Activated B cell treated with CpG ODN at 0.5 μM for 24 hours (primary cell): Measurements from ENCODE around the gene USP24. TPM values are rescaled to one million over a fixed set of nuclear protein-coding genes. Genes with fewer than 3 reads are reported as not detected.

Source experiments
- ATAC-seq: fragments of 200-7000 bp; cut with Tn5 transposase; one replicate; pipeline ENCODE4 v1.10.0; 2021; ENCODE audit warnings: low read depth, mild to moderate bottlenecking, moderate library complexity
- CTCF ChIA-PET: fragments of 350-600 bp; sonication (Branson Sonifier 250); formaldehyde crosslinking; loops from one replicate; lab custom pipeline; 2021; ENCODE audit warnings: antibody characterized with exemption; lab: Charles Lee
- POLR2A ChIA-PET: fragments of 350-600 bp; sonication (Branson Sonifier 250); formaldehyde crosslinking; loops from one replicate; lab custom pipeline; 2021; ENCODE audit warnings: antibody characterized with exemption; lab: Charles Lee
- DNase-seq: peaks from one replicate; pipeline ENCODE4 v3.0.0; 2022
- H3K27ac Mint-ChIP-seq: one replicate; pipeline ENCODE4 v1.8.0; 2020; ENCODE audit warnings: mixed read lengths
- H3K27me3 Mint-ChIP-seq: one replicate; pipeline ENCODE4 v1.8.0; 2021; ENCODE audit warnings: mixed read lengths
- H3K36me3 Mint-ChIP-seq: one replicate; pipeline ENCODE4 v1.8.0; 2021; ENCODE audit warnings: low read depth, mixed read lengths
- H3K4me1 Mint-ChIP-seq: one replicate; pipeline ENCODE4 v1.8.0; 2021; ENCODE audit warnings: mixed read lengths
- H3K4me3 Mint-ChIP-seq: one replicate; pipeline ENCODE4 v1.8.0; 2020; ENCODE audit warnings: mild to moderate bottlenecking, mixed read lengths
- H3K9me3 Mint-ChIP-seq: one replicate; pipeline ENCODE4 v1.8.0; 2020; ENCODE audit warnings: mixed read lengths
- CTCF ChIP-seq: fragments of 200-600 bp; IDR thresholded peaks from one replicate; pipeline ENCODE4 v1.8.0; 2022; ENCODE audit warnings: antibody characterized with exemption, mild to moderate bottlenecking
- intact Hi-C: fragments of 100-400 bp; cut with micrococcal nuclease; formaldehyde crosslinking; loops from one replicate; pipeline ENCODE4 v1.15.1; 2024
- total RNA-seq: library from RNA; stranded (reverse); gene quantifications from 2 replicates; pipeline ENCODE4 v1.2.3, GENCODE V29; 2022

Gene USP24
- total RNA-seq, 1 donor from 2014 or later, result 91.4 TPM

DNA sequence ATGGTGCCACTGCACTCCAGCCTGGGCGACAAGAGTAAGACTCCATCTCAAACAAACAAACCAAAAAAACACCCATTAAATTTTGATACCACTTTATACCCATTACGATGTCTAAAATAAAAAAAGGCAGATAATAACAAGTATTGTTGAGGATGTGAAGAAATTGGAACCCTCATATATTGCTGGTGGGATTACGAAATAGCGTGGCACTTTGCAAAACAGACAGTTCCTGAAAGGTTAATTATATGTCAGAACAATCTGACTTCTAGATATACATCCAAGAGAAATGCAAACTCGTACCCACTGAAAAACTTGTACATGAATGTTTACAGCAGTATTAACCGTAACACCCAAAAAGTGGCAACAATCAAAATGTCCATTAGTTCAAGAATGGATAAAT lies 70.3 kb downstream of the USP24 start:
- Mint-ChIP-seq H3K27me3 (no peaks in the 10 kb centered on the region), H3K27ac (no peak overlapping the region), H3K4me1 (peaks cover 7% of the 10 kb centered on the region), H3K9me3 (peaks cover 4% of the 10 kb centered on the region), H3K4me3 (no peak overlapping the region), H3K36me3 (peaks cover 67% of the 10 kb centered on the region)
- no peak for DNase-seq
- ChIA-PET POLR2A (no interaction called here), CTCF (interaction anchor here (7.8 kb wide), 1 partner anchor 134 kb away, joined by 92 read pairs; no protein-coding TSS in a partner anchor)
- ATAC-seq, result no peak
- intact Hi-C loops, result loop anchor here (5.0 kb wide), 1 partner anchor 1562 kb away; no protein-coding TSS in a partner anchor
- no peak for TF ChIP-seq CTCF

- intact Hi-C loops, result loop anchor here (5.0 kb wide), 1 partner anchor 1564 kb away; no protein-coding TSS in a partner anchor
- Mint-ChIP-seq H3K4me3 (no peak overlapping the region), H3K27ac (no peak overlapping the region), H3K4me1 (peaks cover 7% of the 10 kb centered on the region), H3K27me3 (no peaks in the 10 kb centered on the region), H3K36me3 (peaks cover 75% of the 10 kb centered on the region), H3K9me3 (peaks cover 4% of the 10 kb centered on the region)
- no peak for TF ChIP-seq CTCF
- ChIA-PET POLR2A (interaction anchor here (0.8 kb wide), 1 partner anchor 134 kb away, joined by 4 read pairs; no protein-coding TSS in a partner anchor), CTCF (interaction anchor here (0.6 to 7.8 kb wide), 4 partner anchors 135 to 365 kb away, joined by 3 to 92 read pairs (median 6); no protein-coding TSS in a partner anchor)
- no peak for DNase-seq
- peak; percentile 31 for ATAC-seq
Measured at GRCh38 chr1:55143684-55144083, 71.5 kb downstream of the USP24 start.

DNA sequence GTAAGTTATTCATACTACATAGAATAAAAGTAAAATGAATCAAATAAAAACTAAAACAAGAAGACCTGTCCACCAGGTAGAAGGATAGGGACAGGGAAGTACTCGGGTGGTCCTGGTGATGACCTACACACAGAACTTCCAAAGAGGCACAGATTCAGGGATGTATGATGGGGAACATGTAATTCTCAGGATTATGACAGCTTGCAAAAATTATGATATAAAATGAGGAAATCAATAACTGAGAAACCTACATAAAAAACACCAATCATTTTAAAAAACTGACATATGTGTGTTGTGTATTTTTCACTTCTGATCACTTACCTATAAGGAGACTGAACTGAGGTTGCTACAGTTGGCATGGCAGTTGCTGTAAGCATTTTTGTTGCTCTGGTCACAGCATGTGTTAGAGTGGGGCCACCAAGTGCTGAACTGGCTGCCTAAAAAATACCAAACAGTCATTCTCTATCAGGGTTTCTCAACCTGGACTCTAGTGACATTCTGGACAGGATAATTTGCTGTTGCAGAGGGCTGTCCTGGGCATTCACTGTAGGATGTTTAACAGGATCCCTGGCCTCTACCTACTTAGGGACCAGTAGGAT lies 73.8 kb downstream of the USP24 start:
- Mint-ChIP-seq H3K27me3 (no peaks in the 10 kb centered on the region), H3K4me3 (no peak overlapping the region), H3K4me1 (peaks cover 7% of the 10 kb centered on the region), H3K9me3 (peaks cover 4% of the 10 kb centered on the region), H3K36me3 (peaks cover 61% of the 10 kb centered on the region), H3K27ac (no peak overlapping the region)
- ATAC-seq (no peak), DNase-seq (no peak)
- no peak for TF ChIP-seq CTCF
- CTCF ChIA-PET, result interaction anchor here (0.8 to 7.8 kb wide), 11 partner anchors 12 to 1444 kb away, joined by 3 to 92 read pairs (median 3); no protein-coding TSS in a partner anchor
- POLR2A ChIA-PET, result no interaction called here
- intact Hi-C loops, result loop anchor here (5.0 kb wide), 1 partner anchor 1566 kb away; no protein-coding TSS in a partner anchor

- peaks cover 53% of the 10 kb centered on the region for H3K36me3 Mint-ChIP-seq
- POLR2A ChIA-PET, result no interaction called here
- CTCF ChIA-PET, result interaction anchor here (0.7 to 7.8 kb wide), 13 partner anchors 11 to 1444 kb away, joined by 3 to 92 read pairs (median 4); no protein-coding TSS in a partner anchor
- H3K27ac Mint-ChIP-seq, result peak overlapping the region; percentile 51
- intact Hi-C loops, result loop anchor here (1.0 to 5.0 kb wide), 6 partner anchors 73 to 1567 kb away; no protein-coding TSS in a partner anchor
- TF ChIP-seq CTCF, result peak; percentile 41
- peaks cover 4% of the 10 kb centered on the region for H3K9me3 Mint-ChIP-seq
- no peak overlapping the region for H3K4me3 Mint-ChIP-seq
- peak; percentile 90 for ATAC-seq
- no peak for DNase-seq
- H3K27me3 Mint-ChIP-seq, result no peaks in the 10 kb centered on the region
- H3K4me1 Mint-ChIP-seq, result peaks cover 7% of the 10 kb centered on the region
Measured at GRCh38 chr1:55140546-55140983, 74.6 kb downstream of the USP24 start.

GRCh38 chr1:55140137-55140536 lies 75.0 kb downstream of the USP24 start:
- Mint-ChIP-seq H3K9me3 (peaks cover under 1% of the 10 kb centered on the region), H3K4me3 (no peak overlapping the region), H3K27ac (no peak overlapping the region), H3K27me3 (no peaks in the 10 kb centered on the region), H3K36me3 (peaks cover 49% of the 10 kb centered on the region), H3K4me1 (peaks cover 7% of the 10 kb centered on the region)
- intact Hi-C loops, result loop anchor here (1.0 to 5.0 kb wide), 6 partner anchors 73 to 1567 kb away; no protein-coding TSS in a partner anchor
- ATAC-seq (no peak), DNase-seq (no peak)
- TF ChIP-seq CTCF, result no peak
- ChIA-PET POLR2A (no interaction called here), CTCF (interaction anchor here (0.7 to 7.8 kb wide), 9 partner anchors 11 to 1445 kb away, joined by 3 to 92 read pairs (median 4); no protein-coding TSS in a partner anchor)
